GM21717 (cell line): ENCODE measurements around the gene PEX10.

Experiments used
- ATAC-seq: cut with Tn5 transposase; IDR thresholded peaks from one replicate; pipeline ENCODE4 v1.9.1; 2021; ENCODE audit warnings: mild to moderate bottlenecking, moderate library complexity; ENCODE audit not compliant: unreplicated experiment

PEX10 gene

GRCh38 chr1:2426540-2426939 is 14.2 kb upstream of the PEX10 start:
- no peak for ATAC-seq

GRCh38 chr1:2425892-2426291 is 13.5 kb upstream of the PEX10 start:
- no peak for ATAC-seq

GRCh38 chr1:2422523-2422922 is 10.2 kb upstream of the PEX10 start:
- ATAC-seq: no peak

- ATAC-seq: no peak
These were observed 7.1 kb upstream of the PEX10 start for GRCh38 chr1:2419416-2419815.

GRCh38 chr1:2418791-2419320 is 6.5 kb upstream of the PEX10 start:
- ATAC-seq: no peak

GRCh38 chr1:2417833-2418225 is 5.5 kb upstream of the PEX10 start:
- ATAC-seq: no peak

- ATAC-seq: no peak
These were observed 4.9 kb upstream of the PEX10 start for GRCh38 chr1:2417083-2417832.

GRCh38 chr1:2416403-2416802 is 4.0 kb upstream of the PEX10 start:
- ATAC-seq: no peak

- ATAC-seq: no peak
These were observed 3.4 kb upstream of the PEX10 start for GRCh38 chr1:2415801-2416208.

GRCh38 chr1:2415337-2415736 is 3.0 kb upstream of the PEX10 start:
- no peak for ATAC-seq

GRCh38 chr1:2414297-2414958 is 2.1 kb upstream of the PEX10 start:
- no peak for ATAC-seq

- ATAC-seq: no peak
These were observed 1.3 kb upstream of the PEX10 start for GRCh38 chr1:2413495-2414296.

- peak; percentile 18 for ATAC-seq
These were observed 570 bp upstream of the PEX10 start for GRCh38 chr1:2412773-2413494.

GRCh38 chr1:2411801-2412394 is 466 bp downstream of the PEX10 start:
- peak; percentile 23 for ATAC-seq

GRCh38 chr1:2409745-2410144 is 2.6 kb downstream of the PEX10 start:
- no peak for ATAC-seq

GRCh38 chr1:2408859-2409276 is 3.5 kb downstream of the PEX10 start:
- ATAC-seq: no peak

- no peak for ATAC-seq
These were observed 3.9 kb downstream of the PEX10 start for GRCh38 chr1:2408456-2408855.

- ATAC-seq: no peak
These were observed 4.4 kb downstream of the PEX10 start for GRCh38 chr1:2407991-2408275.

GRCh38 chr1:2407166-2407990 is 5.0 kb downstream of the PEX10 start:
- no peak for ATAC-seq
